Erythroblast (primary cell): ENCODE results near the gene FAM20C.
"Not testable (repeated sequence)": the region's sequence is repeated elsewhere in the genome, so short reads cannot be mapped to it uniquely, and the experiment has no call there.

Experiments
- DNase-seq, 2 experiments: peaks; one replicate each; lab custom pipeline; 2025; lab: John Stamatoyannopoulos, UW
- GATA1 ChIP-seq: IDR thresholded peaks from 2 replicates; pipeline ENCODE4 v1.6.1; 2011; ENCODE audit warnings: low read depth, mild to moderate bottlenecking, control low read depth, low read length, moderate library complexity
- POLR2A ChIP-seq: IDR thresholded peaks from 2 replicates; pipeline ENCODE4 v1.6.1; 2011; ENCODE audit warnings: mild to moderate bottlenecking, low read length

The FAM20C gene

DNA sequence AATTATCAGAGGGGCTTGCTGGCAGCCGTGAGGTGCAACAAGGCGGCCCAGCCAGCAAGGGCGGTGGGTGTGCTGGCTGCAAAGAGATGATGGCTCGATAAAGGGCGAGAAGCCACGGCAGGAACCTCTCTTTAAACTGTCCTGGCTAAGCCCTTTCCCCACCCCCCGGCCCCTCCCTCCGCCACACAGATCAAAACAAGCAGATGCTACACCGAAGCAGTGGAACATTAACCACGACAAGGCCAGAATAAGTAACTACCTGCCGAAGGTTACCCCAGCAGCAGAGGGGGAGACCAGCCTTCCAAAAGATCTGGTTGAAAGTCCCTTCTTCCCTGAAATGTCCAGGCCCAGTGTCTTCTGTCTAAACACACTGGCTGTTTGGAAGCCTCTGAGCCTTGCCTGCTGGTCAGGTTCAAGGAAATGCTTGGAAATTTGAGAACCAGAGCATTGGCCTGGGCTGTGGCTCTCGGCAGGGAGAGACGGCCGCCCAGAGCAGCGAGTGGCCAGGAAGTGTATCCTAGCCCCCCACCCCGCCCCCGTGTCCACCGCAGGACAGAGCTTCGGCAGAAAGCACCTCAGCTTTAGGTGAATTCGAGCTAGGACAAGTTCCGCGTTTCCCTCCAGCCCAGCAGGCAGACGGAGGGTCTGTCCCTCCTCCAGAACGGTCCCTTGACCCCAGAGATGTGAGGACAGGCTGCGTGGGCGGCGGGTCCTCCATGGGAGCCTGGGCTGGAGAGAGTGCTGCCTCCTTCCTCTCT is 2.1 kb downstream of the FAM20C start:
- DNase-seq: no peak
- TF ChIP-seq POLR2A (no peak), GATA1 (no peak)

DNA sequence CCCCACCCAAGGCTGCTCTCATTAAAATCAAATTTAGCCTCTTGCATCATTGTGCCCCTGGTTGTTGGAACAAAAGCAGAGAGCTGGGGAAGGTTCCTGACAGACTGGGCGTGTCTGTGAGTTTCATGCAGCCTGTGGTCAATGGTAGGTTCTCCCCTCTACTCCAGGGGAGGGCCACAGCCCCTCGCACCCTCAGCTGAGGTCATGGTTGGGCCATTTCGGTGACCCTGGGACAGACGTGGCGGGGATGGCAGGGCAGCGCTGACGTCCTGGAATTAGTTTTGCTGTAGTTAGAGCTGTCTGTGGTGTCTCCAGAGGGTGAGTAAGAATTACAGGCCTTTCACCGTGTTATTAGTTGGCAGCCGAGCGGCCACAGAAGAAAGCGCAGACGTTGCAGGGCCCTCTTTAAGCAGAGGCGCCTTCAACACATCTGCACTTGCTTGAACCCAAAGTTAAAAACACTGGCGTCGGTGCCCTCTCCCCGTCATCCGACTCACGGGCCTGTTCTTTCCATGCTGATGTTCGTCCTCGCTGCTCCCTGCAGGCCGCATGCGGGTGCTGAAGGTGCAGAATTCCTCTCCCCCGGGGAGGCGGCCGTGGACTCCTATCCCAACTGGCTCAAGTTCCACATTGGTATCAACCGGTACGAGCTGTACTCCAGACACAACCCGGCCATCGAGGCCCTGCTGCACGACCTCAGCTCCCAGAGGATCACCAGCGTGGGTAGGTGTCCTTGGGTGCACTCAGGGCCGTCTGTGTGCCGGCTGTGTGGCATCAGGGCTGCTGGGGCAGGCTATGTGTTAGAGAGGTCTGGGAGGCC is 2.8 kb downstream of the FAM20C start:
- DNase-seq: no peak
- TF ChIP-seq POLR2A: no peak
- TF ChIP-seq GATA1: no peak

DNA sequence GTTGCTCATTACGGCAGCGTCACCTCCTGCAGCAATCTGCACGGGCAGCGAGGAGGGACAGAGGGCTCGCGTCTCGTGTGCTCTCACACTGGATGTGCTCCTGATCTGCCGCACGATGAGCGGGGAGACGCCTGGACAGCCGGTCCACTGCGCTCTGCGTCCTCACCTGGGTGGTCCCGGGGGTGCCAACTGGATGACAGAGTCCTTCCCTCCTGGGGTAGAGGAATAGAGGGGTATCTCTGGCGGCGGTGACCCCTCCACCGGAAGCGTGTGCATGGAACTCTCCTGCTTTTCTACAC is 3.4 kb downstream of the FAM20C start:
- DNase-seq: no peak
- TF ChIP-seq POLR2A (no peak), GATA1 (no peak)

DNA sequence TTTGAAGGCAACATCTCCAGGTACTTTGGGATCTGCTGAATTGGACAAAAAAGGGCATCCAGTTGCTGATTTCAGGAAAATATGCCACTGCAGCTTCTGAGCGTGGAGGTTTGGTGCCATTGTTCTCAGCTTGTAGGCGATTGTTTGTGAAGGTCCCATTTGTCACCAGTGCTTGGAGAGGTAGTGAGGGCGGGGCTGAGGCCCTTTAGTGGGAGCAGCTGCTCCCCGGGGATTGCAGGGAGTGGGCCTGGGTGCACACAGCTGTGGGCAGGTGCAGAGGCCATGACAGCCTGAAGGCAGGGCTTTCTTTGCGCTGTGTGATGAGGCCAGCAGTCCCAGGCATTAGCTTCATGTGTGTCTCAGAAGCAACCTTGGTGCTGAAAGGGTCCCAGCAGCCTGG is 3.9 kb downstream of the FAM20C start:
- no peak for DNase-seq
- TF ChIP-seq GATA1 (no peak), POLR2A (no peak)

DNA sequence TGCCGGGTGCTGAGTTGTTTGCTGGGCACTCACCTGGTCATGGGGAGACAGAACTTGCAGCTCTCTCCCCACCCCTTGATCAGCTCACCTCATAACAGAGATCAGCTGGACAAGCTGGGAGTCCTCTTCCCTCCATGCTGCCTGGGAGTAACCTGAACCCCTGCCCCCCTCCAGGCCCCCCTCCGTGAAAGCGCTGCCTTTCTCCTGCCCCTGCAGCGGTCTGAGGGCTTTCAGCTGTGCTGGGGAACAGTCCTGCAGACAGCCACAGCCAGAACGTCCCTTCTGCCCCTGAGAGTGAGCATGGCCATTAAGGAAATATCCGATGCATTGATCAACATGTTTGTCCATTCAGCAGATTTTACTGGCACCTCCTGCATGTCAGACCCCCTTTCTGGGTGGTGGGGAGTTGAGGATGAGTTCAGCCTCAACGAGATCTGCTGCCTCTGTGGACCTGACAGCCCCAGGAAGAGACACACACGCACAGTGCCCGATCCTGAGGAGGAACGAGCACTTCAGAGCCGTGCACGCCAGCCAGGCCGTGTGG is 4.5 kb downstream of the FAM20C start:
- no peak for TF ChIP-seq POLR2A
- TF ChIP-seq GATA1: no peak
- no peak for DNase-seq

DNA sequence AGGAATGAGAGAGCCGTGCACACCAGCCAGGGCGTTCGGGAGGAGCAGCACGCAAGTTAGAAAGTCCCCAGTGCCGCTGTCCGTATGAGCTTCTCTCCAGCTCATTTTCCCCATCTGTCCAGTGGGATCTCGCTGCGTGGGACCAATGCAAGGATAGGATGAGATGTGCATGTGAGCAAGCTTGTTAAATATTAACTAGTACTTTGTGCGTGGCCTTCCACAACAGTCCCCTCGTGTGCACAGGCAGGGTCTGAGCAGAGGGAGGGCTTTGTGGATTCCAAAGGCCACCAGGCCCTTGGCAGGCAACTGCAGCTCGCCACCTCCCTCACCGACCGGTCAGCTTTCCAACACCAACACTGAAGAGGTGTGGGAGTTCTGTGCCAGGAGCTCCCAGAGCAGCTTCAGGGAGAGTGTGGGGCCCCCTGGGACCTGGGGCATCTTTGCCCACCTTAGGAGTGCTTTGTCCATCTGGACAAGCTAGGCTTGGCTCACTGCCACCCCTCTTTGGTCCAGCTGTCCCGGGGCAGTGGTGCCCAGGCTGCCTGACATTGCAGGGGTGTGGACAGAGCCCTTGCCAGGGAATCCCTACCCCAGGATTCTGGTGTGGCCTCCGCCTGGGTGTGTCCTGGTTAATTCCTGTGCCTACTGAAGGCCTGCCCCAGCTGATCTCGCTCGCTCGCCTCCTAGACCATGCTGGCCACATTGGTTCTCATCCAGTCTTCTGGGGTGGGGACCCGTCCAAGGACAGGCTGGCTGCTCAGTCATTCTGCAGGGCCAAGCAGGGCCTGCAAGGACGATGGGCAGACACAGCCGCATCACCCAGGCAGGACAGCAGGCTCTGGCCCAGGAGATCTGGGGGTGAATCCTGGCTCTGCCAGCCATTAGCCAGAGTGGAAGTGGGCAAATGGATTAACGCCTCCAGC is 5.3 kb downstream of the FAM20C start:
- no peak for DNase-seq
- TF ChIP-seq POLR2A: no peak
- TF ChIP-seq GATA1: no peak

DNA sequence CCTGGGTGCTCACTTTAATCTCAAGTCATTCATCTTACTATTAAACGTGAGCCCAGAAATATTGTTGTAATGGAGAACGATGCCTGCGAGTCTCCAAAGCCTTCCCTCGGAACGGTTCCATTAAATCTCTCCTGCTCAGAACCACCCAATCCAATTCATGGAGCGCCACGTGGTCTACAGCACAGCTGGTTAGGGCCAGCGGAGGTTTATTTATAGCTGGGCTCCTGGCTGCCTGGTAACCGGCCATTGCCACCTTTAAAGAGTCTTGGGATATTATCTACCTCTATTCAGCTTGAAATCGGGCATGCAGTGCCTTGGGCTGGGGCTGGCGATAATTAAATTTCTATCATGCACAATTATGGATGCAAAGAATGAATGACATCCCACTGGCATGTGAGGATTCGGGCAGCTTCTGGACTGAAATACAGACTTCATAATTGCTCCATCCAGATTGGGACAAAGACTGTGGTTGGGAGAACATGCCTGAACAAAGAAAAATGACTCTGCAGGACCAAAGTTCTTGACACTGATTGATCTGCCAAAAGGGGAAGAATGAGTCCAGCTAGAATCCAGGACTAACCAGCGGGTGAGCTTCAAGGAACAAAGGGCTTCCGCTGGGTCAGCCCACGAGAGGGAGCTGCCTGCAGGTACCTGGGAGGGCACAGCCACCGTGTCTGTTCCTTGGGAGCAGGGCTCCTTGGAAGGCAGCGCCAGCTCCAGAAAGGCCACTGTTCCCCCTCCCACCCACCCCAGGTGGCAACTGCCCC is 7.3 kb downstream of the FAM20C start:
- TF ChIP-seq GATA1: no peak
- no peak for TF ChIP-seq POLR2A
- no peak for DNase-seq

DNA sequence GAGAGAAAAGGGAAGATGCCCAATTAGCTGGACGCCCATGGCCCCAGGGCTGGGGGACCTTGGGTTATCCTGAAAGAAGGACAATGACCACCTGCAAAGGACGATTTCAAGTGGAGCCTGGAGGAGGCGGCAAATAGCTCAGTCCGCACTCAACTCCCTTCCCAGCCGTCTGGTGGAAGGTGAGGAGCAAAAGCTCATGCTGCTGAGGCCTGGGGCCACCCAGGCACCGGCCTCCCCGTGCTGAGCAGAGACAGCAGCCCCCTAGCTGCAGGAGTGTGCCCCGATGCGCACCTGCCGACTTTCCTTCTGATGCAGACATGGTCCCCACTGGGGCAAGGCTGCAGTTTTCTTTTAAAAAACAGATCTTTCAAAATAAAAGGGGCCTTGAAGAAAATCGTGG is 7.9 kb downstream of the FAM20C start:
- TF ChIP-seq POLR2A (no peak), GATA1 (no peak)
- no peak for DNase-seq

DNA sequence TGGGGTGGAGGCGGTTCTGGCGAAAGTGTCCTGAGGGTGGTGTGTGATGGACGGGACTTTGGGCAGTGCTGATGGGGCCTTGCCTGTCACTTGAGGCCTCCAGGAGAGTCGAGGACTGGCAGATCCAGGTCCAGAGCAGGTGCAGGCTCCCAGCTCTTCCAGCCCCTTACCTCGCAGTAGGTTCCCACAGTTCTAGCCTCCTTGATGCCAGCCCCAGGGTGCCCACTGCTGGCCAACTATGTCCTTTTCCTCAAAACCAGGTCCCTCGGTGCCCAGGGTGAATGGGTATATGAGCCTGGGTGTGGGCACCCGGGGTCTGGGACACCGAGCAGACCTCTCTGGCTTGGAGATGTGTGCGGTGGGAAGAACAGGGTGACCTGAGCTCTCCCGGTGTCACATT is 8.3 kb downstream of the FAM20C start:
- no peak for DNase-seq
- no peak for TF ChIP-seq GATA1
- TF ChIP-seq POLR2A: no peak

DNA sequence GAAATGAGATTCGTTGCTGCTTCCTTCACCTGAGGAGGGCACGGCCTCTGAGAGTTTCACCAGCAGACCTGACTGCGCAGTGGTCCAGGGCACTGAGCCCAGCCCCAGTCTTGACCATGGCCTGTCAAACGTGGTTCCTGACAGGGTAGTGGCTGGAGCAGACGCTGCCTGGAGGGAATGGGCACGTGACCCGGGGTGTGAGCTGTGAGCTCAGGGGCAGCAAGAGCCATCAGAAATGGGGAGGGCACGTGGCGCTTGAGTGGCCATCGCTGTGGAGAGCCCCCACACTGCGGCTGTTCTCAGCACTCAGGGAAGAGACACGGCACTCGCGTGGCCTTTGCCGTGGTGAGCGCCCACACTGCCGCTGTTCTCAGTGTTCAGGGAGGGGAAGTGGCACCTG is 12.0 kb downstream of the FAM20C start:
- no peak for DNase-seq
- TF ChIP-seq POLR2A: no peak

DNA sequence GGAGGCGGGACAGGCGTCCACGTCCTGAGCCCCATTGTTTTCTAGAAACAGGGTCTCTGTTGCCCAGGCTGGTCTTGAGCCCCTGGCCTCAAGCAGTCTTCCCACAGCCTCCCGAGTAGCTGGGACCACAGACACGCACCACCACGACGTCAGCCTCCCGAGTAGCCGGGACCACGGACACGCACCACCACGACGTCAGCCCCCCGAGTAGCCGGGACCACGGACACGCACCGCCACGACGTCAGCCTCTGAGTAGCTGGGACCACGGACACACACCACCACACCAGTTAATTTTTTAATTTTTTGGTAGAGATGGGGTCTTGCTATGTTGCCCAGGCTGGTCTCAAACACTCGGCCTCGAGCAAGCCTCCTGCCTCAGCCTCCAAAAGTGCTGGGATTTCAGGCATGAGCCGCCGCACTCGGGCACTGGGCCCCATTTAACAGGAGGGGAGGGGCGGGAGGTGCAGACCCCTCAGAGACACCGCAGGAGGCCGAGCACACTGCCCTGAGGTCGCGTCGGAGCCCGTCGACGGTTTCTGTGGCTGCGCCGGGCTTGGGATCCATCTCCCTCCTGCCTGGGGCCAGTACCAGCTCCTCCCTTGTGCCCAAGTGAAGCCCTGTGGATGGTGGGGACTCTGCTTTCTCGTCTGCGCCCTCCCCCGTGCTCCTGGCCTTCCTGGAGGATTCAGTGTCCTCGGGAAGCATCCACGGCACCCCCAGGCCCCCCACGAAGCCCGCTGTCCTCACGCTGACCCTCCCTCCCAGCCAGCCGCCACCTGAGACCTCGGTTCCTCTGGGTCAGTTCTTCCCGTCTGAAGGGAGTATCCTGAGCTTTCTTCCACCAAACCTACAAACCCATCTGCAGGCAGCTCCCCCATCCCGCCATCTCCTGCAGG is 13.0 kb downstream of the FAM20C start:
- no peak for TF ChIP-seq POLR2A
- TF ChIP-seq GATA1: no peak
- peak; percentile 6 to 32 for DNase-seq

DNA sequence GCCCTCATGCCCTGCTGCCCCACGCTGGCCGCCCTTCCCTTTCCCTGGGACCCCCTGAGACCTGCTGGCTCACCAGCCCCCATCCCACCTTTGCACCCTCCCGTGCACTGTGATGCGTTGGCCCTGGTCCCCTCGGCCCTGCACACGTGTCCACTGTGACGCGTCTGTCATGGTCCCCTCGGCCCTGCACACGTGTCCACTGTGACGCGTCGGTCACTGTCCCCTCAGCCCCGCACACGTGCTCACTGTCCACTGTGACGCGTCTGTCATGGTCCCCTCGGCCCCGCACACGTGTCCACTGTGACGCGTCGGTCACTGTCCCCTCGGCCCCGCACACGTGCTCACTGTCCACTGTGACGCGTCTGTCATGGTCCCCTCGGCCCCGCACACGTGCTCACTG is 14.0 kb downstream of the FAM20C start:
- DNase-seq: not testable (repeated sequence)
